HG02970 (cell line): ENCODE results near the gene DCTN2.
"Not testable (repeated sequence)": the region's sequence is repeated elsewhere in the genome, so short reads cannot be mapped to it uniquely, and the experiment has no call there.

Experiments used
- ATAC-seq: cut with Tn5 transposase; IDR thresholded peaks from one replicate; pipeline ENCODE4 v1.9.1; 2021; ENCODE audit warnings: mild to moderate bottlenecking, moderate library complexity, moderate number of reproducible peaks; ENCODE audit not compliant: unreplicated experiment, low FRiP score

The DCTN2 gene

DNA sequence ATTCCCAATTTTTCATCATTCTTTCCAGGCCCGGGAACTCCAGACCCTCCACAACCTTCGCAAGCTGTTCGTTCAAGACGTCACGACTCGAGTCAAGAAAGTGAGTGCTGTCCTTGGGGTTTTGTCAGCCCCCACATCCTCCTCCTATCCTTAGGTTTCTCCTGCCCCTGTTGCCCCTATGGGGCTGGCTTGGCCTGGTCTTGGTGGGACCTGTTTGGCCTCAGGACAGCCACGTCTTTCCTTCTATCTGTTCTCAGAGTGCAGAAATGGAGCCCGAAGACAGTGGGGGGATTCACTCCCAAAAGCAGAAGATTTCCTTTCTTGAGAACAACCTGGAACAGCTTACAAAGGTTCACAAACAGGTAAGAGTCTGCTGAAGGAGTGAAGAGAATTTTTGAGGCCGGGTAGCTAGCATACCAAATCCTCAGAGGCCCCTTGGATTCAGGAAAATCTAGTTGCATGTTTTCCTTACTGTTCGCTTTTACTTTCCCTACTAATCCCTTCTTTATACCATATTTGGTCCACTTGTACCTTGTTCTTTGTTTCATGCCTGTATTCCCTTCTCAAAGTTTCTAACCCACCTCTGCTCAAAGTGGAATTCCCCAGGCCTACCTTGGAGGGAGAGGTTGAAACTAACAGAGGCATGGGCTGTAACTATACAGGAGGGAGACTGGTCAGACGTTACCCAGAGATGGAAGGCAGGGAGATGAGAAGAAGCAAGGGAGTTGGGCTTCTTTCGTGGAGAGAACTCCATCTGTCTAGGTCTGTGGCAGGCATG is 31.2 kb upstream of the DCTN2 start:
- no peak for ATAC-seq

- ATAC-seq, result no peak
Measured at GRCh38 chr12:57576613-57577160, 29.7 kb upstream of the DCTN2 start.

DNA sequence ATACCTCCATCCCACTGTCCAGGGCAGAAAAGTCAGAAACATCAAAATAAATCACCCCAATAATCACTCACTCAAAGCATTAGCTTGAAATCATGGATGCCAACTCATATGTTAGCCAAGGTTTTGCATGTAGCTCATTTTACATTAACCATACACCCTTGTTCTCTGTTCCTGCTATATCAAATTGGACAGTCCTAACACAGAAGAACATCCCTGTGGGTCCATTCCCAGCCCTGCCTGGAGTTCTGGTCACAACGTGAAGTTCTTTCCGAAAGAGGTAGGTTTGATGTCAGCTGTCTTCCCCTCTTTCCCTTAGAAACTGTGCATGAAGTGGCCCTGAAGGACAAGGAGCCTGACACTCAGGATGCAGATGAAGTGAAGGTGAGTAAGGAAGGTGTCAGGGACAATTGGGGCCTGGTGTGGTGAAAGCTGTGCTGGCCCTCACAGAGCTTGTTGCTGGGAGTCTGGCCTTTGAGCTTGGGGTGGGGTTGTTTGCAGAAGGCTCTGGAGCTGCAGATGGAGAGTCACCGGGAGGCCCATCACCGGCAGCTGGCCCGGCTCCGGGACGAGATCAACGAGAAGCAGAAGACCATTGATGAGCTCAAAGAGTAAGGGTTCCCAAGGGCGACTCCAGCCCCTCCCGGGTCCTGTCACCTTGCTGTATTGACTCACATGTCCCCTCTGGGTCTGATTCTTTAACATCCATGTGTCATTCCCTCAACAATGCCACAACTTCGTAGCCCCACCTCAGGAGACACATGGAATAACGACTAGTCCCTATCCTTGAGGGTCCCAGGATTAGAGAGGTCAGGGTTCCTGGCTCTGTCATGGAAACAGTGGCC is 29.0 kb upstream of the DCTN2 start:
- ATAC-seq, result no peak

DNA sequence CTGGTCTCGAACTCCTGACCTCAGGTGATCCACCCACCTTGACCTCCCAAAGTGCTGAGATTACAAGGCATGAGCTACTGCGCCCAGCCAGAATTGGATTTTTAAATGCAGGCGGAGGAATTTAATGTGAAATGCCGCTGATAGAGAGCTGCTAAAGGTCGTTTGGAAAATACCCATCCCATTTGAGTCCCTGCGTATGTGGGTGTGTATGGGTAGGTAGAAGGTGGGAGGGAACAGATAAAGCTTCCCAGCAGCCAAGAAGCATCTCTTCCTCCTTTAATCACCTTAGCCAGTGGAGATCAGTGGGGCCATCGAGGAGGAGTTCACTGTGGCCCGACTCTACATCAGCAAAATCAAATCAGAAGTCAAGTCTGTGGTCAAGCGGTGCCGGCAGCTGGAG is 27.8 kb upstream of the DCTN2 start:
- ATAC-seq, result no peak

DNA sequence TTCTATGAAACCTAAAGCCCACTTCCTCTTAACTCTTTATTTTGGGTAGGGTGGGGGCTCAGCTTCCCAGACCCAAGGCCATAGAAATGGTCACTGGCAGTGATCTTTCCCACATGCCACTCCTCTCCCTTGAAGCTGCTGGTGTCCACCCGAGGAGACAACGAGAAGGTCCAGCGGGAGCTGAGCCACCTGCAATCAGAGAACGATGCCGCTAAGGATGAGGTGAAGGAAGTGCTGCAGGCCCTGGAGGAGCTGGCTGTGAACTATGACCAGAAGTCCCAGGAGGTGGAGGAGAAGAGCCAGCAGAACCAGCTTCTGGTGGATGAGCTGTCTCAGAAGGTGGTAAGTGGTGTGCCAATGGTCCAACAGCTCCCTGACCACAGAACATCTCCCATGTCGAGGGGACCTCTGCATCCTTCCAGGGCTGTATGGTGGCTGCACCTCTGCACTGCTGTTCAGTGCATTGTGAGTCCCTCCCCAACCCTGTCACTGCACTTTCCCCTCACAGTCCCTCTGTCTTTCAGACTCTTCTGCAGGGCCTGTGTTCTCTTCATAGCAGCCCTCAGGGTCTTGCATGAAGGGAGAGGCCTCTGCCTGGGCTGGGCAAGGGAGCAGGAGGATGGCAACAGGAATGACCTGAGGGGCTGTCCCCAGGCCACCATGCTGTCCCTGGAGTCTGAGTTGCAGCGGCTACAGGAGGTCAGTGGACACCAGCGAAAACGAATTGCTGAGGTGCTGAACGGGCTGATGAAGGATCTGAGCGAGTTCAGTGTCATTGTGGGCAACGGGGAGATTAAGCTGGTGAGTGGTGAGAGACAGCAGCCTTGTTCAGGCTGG is 25.2 kb upstream of the DCTN2 start:
- no peak for ATAC-seq

DNA sequence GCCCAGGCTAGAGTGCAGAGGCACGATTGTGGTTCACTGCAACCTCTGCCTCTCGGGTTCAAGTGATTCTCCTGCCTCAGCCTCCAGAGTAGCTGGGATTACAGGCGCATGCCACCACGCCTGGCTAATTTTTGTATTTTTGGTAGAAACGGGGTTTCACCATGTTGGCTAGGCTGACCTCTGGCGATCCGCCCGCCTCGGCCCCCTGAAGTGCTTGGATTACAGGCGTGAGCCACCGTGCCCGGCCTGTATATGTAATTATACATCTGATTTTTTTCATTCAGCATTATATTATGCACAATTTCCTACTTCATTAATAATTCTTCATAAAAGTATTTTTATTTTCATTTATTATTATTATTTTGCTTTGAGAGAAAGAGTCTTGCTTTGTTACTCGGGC is 23.4 kb upstream of the DCTN2 start:
- ATAC-seq, result not testable (repeated sequence)

DNA sequence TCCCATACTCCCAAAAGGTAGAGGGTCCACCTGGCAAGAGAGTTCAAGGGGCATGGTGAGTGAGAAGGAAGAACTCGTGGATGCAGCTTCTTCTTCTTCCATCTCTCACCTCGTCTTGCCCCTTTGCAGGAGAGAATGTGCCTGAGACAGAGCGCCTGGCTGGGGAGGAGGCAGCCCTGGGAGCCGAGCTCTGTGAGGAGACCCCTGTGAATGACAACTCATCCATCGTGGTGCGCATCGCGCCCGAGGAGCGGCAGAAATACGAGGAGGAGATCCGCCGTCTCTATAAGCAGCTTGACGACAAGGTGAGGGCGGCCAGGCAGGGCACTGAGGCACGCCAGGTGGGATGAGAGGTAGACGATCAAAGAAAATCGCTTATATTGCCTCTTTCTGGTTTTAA is 22.9 kb upstream of the DCTN2 start:
- ATAC-seq, result no peak

- no peak for ATAC-seq
Measured at GRCh38 chr12:57568838-57569237, 21.8 kb upstream of the DCTN2 start.

DNA sequence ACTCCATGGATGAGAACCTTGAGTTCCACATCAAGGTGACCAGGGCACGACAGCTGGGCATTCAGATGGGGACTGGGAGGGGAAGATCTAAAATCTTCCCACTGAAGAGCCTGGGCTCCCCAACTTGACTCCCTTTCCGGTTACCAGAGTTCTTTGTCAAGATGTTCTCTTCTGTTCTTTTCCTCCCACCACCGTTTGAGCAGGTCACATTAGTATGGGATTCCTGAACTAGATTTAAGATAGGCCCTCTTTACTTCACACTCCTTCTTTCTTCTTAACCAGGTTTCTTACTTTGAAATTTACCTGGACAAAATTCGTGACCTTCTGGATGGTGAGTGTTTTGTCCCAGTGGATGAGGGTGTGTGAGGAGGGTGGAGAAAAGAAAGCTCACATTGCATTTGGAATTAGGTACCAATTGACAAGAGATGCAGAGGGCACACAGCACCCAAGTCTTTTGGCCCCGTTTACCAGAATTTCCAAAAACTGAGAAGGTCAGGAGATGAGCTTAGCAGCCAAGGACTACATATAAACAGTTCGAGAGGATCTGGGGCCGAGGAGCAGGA is 17.3 kb upstream of the DCTN2 start:
- no peak for ATAC-seq

GRCh38 chr12:57563358-57563757 is 16.4 kb upstream of the DCTN2 start:
- ATAC-seq, result no peak

DNA sequence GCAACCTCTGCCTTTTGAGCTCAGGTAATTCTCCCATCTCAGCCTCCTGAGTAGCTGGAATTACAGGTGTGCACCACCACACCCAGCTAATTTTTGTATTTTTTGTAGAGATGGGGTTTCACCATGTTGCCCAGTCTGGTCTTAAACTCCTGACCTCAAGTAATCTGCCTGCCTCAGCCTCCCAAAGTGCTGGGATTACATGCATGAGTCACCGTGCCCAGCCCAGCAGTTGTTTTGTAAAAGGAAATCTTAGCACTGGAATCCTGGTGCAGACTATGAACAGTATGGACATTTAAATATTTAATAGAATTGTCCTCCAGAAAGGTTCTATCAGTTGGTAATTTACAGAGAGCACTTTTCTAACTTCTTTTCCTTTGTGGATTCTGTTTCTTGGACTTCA is 14.1 kb upstream of the DCTN2 start:
- ATAC-seq, result not testable (repeated sequence)

DNA sequence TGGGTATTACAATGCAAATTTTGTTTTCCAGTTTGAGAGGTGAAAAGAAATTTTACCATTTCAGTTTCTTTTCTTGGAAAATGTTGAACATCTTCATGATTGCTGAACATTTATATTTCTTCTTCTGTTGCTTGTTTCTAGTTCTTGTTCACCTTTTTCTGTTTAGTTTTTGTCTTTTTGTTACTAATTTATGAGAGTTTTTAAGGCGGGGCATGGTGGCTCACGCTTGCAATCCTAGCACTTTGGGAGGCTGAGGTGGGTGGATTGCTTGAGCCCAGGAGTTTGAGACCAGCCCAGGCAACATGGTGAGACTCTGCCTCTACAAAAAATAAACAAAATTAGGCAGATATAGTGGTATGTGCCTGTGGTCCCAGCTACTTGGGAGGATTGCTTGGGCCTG is 13.5 kb upstream of the DCTN2 start:
- no peak for ATAC-seq

- no peak for ATAC-seq
Measured at GRCh38 chr12:57558864-57559263, 11.9 kb upstream of the DCTN2 start.

GRCh38 chr12:57554897-57555296 is 7.9 kb upstream of the DCTN2 start:
- no peak for ATAC-seq

- ATAC-seq, result no peak
Measured at GRCh38 chr12:57554453-57554852, 7.5 kb upstream of the DCTN2 start.

DNA sequence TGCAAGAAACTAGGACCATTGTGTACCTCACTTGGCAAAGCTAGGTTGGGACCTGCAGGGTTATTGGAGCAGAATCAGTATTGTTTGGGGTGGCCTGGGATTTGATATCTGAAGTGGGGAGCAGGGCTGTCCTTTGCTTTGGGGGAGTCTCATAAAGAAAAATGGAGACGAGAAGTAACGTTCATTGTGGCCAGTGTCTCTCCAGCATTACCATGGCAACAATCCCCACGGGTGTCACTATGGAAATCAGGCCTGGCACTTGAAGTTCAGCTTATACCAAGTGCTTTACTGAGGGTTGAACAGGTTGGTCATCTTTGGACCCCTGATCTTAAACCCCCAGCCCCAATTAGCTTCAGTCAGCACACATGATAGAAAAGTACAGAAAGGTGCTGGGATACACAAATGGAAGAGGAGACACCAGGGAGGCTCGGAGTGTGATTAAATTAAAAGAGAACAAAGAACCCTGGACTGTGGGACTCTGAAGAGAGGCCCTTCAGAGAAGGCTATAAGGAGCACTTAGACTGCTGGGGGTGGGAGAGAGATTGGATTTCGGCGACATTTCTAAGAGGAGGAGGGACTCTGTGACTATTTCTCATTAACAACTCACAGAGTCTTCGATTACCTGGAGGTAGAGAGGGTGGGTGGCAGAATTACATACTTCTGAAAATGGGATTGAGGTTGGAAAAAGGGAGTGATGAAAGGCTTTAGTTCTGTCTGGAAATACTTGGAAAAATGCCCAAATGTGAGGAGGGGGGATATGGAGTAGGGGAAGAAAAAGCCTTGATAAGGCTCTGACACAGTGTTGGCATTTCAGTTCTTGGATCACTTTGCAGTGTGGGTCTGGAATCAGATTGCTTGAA is 6.6 kb upstream of the DCTN2 start:
- no peak for ATAC-seq

GRCh38 chr12:57552835-57553313 is 5.9 kb upstream of the DCTN2 start:
- ATAC-seq, result no peak

- ATAC-seq, result no peak
Measured at GRCh38 chr12:57552306-57552651, 5.3 kb upstream of the DCTN2 start.

GRCh38 chr12:57551637-57552305 is 4.8 kb upstream of the DCTN2 start:
- no peak for ATAC-seq
